A673 (cell line): Measurements from ENCODE around the gene ACRV1. TPM values are rescaled to one million over a fixed set of nuclear protein-coding genes. Genes with fewer than 3 reads are reported as not detected.

Experiments
- BruUV-seq: library from RNA; stranded (reverse); fragments of 400-500 nt; replicated peaks from 2 replicates; lab custom pipeline; 2021; lab: Mats Ljungman, UMichigan
- CTCF ChIA-PET: fragments of 300-600 bp; sonication (Branson Sonifier 250); formaldehyde crosslinking; loops from one replicate; lab custom pipeline; 2022; ENCODE audit warnings: antibody characterized with exemption; lab: Charles Lee
- POLR2A ChIA-PET: fragments of 300-600 bp; sonication (Branson Sonifier 250); formaldehyde crosslinking; loops from one replicate; lab custom pipeline; 2022; ENCODE audit warnings: antibody characterized with exemption; ENCODE audit not compliant: low non-redundant PET; lab: Charles Lee
- DNase-seq: peaks from one replicate; pipeline ENCODE4 v3.0.0-alpha.2; 2015; ENCODE audit warnings: low spot score
- H3K27ac ChIP-seq: fragments of 200-600 bp; sonication (generic); 2 replicates; pipeline ENCODE4 v1.5.1; 2016; ENCODE audit warnings: mixed run types, low read depth, mild to moderate bottlenecking, mixed read lengths, antibody characterized with exemption, low read length; ENCODE audit not compliant: poor library complexity, severe bottlenecking
- H3K27me3 ChIP-seq: fragments of 200-600 bp; sonication (generic); replicated peaks from 2 replicates; pipeline ENCODE4 v1.6.1; 2017; ENCODE audit warnings: mixed run types, low read depth, mild to moderate bottlenecking, mixed read lengths, antibody characterized with exemption, low read length; ENCODE audit not compliant: insufficient read depth, poor library complexity
- H3K36me3 ChIP-seq: fragments of 200-600 bp; sonication (generic); 2 replicates; pipeline ENCODE4 v1.6.1; 2016; ENCODE audit warnings: mixed run types, mild to moderate bottlenecking, mixed read lengths, antibody characterized with exemption, low read length; ENCODE audit not compliant: insufficient read depth, poor library complexity, severe bottlenecking
- H3K4me1 ChIP-seq: fragments of 200-600 bp; sonication (generic); 2 replicates; pipeline ENCODE4 v1.6.1; 2017; ENCODE audit warnings: mixed run types, mild to moderate bottlenecking, mixed read lengths, antibody characterized with exemption, low read length; ENCODE audit not compliant: insufficient read depth, poor library complexity, severe bottlenecking
- H3K4me3 ChIP-seq: fragments of 200-600 bp; sonication (generic); 2 replicates; pipeline ENCODE4 v1.5.1; 2016; ENCODE audit warnings: low read depth, mixed run types, mild to moderate bottlenecking, mixed read lengths, low read length; ENCODE audit not compliant: poor library complexity, severe bottlenecking
- H3K9me3 ChIP-seq: fragments of 200-600 bp; sonication (generic); 2 replicates; pipeline ENCODE4 v1.6.1; 2016; ENCODE audit warnings: mixed run types, low read depth, mild to moderate bottlenecking, mixed read lengths, antibody characterized with exemption, low read length; ENCODE audit not compliant: poor library complexity, severe bottlenecking
- EZH2 ChIP-seq: fragments of 200-600 bp; sonication (generic); IDR thresholded peaks from 2 replicates; pipeline ENCODE4 v1.6.1; 2017; ENCODE audit warnings: borderline replicate concordance, low read depth, mild to moderate bottlenecking, mixed read lengths, antibody characterized with exemption, low read length; ENCODE audit not compliant: poor library complexity, severe bottlenecking
- intact Hi-C: fragments of 100-400 bp; cut with micrococcal nuclease; formaldehyde crosslinking; loops from one replicate; pipeline ENCODE4 v1.10.0; 2022; ENCODE audit not compliant: unreplicated experiment
- total RNA-seq: library from RNA; stranded (reverse); gene quantifications from 2 replicates; pipeline ENCODE4 v1.2.3, GENCODE V29; 2021
- TF ChIP-seq, protein P1 (sequence below): fragments of 300-800, 200-600 bp; sonication (generic); conservative IDR thresholded peaks from 2 replicates; pipeline ENCODE4 v1.5.1; 2017; ENCODE audit warnings: low read depth, mild to moderate bottlenecking, antibody characterized with exemption, low read length, moderate library complexity, mixed read lengths

ACRV1 gene
- total RNA-seq, 1 experiment from 2014 or later, result not detected

DNA sequence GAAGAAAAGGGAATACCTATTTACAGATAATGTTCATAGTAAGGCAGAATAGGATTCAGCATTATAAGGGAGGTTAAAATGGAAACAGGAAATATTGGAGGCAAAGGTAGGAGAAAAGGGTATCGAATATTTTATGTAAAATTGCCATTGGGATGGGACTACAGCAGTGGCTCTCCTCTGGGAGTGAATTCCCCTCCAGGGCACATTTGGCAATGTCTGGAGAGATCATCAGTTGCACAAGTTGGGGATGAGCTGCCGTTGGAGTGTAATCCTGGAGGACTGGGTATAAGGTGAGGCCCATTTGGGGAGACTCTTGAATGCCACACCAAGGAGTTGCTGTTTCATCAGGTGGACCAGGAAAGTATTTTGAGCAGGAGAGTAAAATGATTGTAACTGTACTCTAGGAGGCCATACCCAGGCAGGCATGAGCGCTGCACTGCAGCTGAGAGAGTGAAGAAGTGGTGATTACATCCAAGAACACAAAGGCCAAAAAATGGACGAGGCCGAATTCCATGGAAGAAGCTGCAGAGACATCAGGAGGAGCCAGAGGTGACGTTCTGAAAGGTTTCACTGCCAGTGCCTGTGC lies 8.7 kb upstream of the ACRV1 start:
- no peaks in the 10 kb centered on the region for H3K36me3 ChIP-seq
- no peaks in the 10 kb centered on the region for H3K9me3 ChIP-seq
- no peaks in the 10 kb centered on the region for H3K4me1 ChIP-seq
- TF ChIP-seq, protein P1, sequence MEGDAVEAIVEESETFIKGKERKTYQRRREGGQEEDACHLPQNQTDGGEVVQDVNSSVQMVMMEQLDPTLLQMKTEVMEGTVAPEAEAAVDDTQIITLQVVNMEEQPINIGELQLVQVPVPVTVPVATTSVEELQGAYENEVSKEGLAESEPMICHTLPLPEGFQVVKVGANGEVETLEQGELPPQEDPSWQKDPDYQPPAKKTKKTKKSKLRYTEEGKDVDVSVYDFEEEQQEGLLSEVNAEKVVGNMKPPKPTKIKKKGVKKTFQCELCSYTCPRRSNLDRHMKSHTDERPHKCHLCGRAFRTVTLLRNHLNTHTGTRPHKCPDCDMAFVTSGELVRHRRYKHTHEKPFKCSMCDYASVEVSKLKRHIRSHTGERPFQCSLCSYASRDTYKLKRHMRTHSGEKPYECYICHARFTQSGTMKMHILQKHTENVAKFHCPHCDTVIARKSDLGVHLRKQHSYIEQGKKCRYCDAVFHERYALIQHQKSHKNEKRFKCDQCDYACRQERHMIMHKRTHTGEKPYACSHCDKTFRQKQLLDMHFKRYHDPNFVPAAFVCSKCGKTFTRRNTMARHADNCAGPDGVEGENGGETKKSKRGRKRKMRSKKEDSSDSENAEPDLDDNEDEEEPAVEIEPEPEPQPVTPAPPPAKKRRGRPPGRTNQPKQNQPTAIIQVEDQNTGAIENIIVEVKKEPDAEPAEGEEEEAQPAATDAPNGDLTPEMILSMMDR, result no peak
- TF ChIP-seq EZH2, result no peak
- CTCF ChIA-PET, result no interaction called here
- intact Hi-C loops, result no loop called here
- DNase-seq, result no peak
- POLR2A ChIA-PET, result interaction anchor here (0.6 kb wide), 1 partner anchor 398 kb away, joined by 3 read pairs; no protein-coding TSS in a partner anchor
- H3K4me3 ChIP-seq, result no peak overlapping the region
- no TSS peak for BruUV-seq
- H3K27me3 ChIP-seq, result no peaks in the 10 kb centered on the region
- H3K27ac ChIP-seq, result no peak overlapping the region

DNA sequence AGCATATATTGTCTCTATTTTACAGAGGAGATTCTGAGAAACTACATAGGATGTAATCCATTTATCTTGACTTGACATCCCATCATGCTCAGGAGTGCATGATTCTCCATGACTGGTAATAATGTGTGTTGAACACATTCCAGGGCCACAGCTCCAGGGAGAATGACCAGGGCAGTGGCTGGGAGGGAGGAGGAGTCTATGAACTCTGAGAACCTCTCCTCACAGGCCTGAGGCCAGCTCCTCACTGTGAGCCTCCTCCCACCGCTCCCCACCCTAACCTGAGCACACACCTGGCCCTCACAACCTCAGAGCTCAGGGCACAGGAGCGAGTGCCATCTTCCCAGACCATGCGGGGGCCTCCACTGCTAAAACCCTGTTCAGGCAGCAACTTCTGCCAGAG lies 8.0 kb upstream of the ACRV1 start:
- Histone ChIP-seq H3K9me3 (no peaks in the 10 kb centered on the region), H3K27me3 (no peaks in the 10 kb centered on the region), H3K36me3 (no peaks in the 10 kb centered on the region), H3K4me3 (no peak overlapping the region), H3K4me1 (no peaks in the 10 kb centered on the region), H3K27ac (no peak overlapping the region)
- intact Hi-C loops, result no loop called here
- POLR2A ChIA-PET, result interaction anchor here (0.6 kb wide), 1 partner anchor 398 kb away, joined by 3 read pairs; no protein-coding TSS in a partner anchor
- no peak for DNase-seq
- TF ChIP-seq, protein P1, result no peak
- no peak for TF ChIP-seq EZH2
- CTCF ChIA-PET, result interaction anchor here (0.5 kb wide), 1 partner anchor 1518 kb away, joined by 6 read pairs; no protein-coding TSS in a partner anchor
- BruUV-seq, result no TSS peak

DNA sequence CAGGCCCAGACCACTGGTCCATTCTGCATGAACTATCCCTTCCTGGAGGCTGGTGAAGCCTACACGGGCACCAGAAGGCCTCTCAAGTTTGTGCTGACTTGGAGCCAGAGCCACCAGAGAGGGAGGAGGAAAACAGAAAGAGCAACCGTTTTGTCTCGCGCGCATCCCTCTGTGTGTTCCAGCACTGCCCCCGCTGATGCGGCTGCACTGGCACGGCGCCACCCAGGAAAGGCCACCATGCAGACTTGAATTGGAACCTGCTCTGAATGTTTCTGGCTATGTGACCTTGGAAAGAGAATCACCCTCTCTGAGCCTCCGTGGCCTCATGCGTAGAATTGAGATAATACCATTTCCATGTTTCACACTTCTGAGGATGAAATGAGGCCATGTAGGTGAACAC lies 7.4 kb upstream of the ACRV1 start:
- no TSS peak for BruUV-seq
- H3K4me3 ChIP-seq, result no peak overlapping the region
- no peak for DNase-seq
- no peaks in the 10 kb centered on the region for H3K27me3 ChIP-seq
- intact Hi-C loops, result no loop called here
- H3K27ac ChIP-seq, result no peak overlapping the region
- CTCF ChIA-PET, result interaction anchor here (0.5 kb wide), 1 partner anchor 1518 kb away, joined by 6 read pairs; no protein-coding TSS in a partner anchor
- H3K36me3 ChIP-seq, result no peaks in the 10 kb centered on the region
- POLR2A ChIA-PET, result no interaction called here
- H3K9me3 ChIP-seq, result no peaks in the 10 kb centered on the region
- no peaks in the 10 kb centered on the region for H3K4me1 ChIP-seq
- TF ChIP-seq EZH2, result no peak
- TF ChIP-seq, protein P1, result no peak
